ENCODE results near the gene FAM221B.

DNA sequence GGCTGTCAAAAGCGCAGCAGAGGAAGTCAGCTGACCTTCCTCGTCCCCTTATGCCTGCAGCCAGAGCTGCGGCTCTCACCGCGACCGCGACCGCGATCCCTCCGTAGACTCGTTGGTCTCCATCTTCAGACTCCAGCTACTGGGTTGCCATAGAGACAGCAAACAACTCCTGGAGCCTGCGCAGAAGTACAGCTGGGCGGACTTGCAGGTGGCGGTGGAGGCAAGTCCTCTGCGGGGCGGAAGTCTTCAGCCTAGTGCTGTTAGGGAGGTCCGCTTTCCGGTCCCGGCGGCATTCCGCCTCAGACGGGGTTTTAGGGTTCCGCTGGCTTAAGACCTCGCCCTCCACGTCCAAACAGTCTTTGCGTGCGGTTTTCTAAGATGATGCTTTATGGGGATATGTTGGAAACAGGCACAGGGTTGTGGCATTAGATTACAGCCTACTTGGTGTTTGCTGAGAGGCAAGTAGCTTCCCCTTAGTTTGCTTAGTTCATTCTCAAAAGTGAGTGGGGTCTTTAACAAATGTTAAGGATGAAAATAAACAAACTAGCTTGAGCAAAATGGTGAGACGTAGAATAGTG lies 16.4 kb downstream of the FAM221B start, which contains the start of gene SPAG8:
- TF ChIP-seq, protein P1, sequence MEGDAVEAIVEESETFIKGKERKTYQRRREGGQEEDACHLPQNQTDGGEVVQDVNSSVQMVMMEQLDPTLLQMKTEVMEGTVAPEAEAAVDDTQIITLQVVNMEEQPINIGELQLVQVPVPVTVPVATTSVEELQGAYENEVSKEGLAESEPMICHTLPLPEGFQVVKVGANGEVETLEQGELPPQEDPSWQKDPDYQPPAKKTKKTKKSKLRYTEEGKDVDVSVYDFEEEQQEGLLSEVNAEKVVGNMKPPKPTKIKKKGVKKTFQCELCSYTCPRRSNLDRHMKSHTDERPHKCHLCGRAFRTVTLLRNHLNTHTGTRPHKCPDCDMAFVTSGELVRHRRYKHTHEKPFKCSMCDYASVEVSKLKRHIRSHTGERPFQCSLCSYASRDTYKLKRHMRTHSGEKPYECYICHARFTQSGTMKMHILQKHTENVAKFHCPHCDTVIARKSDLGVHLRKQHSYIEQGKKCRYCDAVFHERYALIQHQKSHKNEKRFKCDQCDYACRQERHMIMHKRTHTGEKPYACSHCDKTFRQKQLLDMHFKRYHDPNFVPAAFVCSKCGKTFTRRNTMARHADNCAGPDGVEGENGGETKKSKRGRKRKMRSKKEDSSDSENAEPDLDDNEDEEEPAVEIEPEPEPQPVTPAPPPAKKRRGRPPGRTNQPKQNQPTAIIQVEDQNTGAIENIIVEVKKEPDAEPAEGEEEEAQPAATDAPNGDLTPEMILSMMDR (IDR thresholded peaks at IDR 0.05 in 4 of 5, conservative IDR thresholded peaks at IDR 0.05 in 1 of 5), result no peak
- no peak for TF ChIP-seq POLR2A (IDR thresholded peaks at IDR 0.05)
